ENCODE data around the gene EGR4. TPM values are rescaled to one million over a fixed set of nuclear protein-coding genes. Genes with fewer than 3 reads are reported as not detected.
"Not testable (repeated sequence)": the region's sequence is repeated elsewhere in the genome, so short reads cannot be mapped to it uniquely, and the experiment has no call there.

Gene EGR4
- total RNA-seq, 1 donor, result not detected

GRCh38 chr2:73263540-73264331 lies 29.6 kb downstream of the EGR4 start:
- Histone ChIP-seq H3K36me3 (ENCODE audit: insufficient read depth, low read length) (no peaks in the 10 kb centered on the region), H2AFZ (ENCODE audit: low read length) (no peak overlapping the region), H3K27ac (ENCODE audit: low read depth, low read length) (no peak overlapping the region), H3K4me2 (ENCODE audit: insufficient read depth, low read length) (no peak overlapping the region), H4K20me1 (ENCODE audit: insufficient read depth, low read length) (no peaks in the 10 kb centered on the region), H3K9me3 (ENCODE audit: low read depth, low read length) (no peaks in the 10 kb centered on the region), H3K79me2 (ENCODE audit: insufficient read depth, low read length) (no peaks in the 10 kb centered on the region), H3K4me1 (ENCODE audit: insufficient read depth, low read length) (no peaks in the 10 kb centered on the region), H3K4me3 (ENCODE audit: insufficient read depth, low read length) (no peak overlapping the region), H3K27me3 (ENCODE audit: insufficient read depth, low read length) (peaks cover 19% of the 10 kb centered on the region)
- TF ChIP-seq, protein P1, sequence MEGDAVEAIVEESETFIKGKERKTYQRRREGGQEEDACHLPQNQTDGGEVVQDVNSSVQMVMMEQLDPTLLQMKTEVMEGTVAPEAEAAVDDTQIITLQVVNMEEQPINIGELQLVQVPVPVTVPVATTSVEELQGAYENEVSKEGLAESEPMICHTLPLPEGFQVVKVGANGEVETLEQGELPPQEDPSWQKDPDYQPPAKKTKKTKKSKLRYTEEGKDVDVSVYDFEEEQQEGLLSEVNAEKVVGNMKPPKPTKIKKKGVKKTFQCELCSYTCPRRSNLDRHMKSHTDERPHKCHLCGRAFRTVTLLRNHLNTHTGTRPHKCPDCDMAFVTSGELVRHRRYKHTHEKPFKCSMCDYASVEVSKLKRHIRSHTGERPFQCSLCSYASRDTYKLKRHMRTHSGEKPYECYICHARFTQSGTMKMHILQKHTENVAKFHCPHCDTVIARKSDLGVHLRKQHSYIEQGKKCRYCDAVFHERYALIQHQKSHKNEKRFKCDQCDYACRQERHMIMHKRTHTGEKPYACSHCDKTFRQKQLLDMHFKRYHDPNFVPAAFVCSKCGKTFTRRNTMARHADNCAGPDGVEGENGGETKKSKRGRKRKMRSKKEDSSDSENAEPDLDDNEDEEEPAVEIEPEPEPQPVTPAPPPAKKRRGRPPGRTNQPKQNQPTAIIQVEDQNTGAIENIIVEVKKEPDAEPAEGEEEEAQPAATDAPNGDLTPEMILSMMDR (IDR thresholded peaks at IDR 0.05; ENCODE audit: extremely low read depth, low read depth, low read length), result no peak
- peak; percentile 68 for DNase-seq (ENCODE audit: insufficient read length, low spot score, missing footprints)

DNA sequence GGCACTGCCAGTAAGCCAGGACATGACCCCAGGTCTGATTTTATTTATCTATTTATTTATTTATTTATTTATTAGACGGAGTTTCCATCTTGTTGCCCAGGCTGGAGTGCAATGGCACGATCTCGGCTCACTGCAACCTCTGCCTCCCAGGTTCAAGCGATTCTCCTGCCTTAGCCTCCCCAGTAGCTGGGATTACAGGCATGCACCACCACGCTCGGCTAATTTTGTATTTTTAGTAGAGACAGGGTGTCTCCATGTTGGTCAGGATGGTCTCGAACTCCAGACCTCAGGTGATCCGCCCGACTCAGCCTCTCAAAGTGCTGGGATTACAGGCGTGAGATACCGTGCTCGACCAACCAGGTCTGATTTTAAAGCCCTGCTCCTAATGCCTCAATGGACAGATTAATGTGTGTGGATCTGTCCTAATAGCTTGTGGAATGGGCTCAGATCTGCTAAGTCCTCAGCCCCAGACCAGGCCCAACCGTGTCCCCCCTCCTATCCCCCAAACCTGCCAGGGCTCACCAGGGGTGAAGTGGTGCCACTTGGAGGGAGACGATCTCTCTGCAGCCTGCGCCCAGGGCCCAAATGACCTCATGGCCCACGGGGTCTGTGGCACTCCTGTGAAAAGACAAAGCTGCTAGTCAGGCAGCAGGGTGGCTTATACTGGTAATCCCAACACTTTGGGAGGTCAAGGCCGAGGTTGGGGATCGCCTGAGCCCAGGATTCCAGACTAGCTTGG lies 30.5 kb downstream of the EGR4 start:
- H3K4me3 ChIP-seq (ENCODE audit: insufficient read depth, low read length); H3K36me3 ChIP-seq (ENCODE audit: insufficient read depth, low read length); H4K20me1 ChIP-seq (ENCODE audit: insufficient read depth, low read length); H3K9me3 ChIP-seq (ENCODE audit: low read depth, low read length); H3K27ac ChIP-seq (ENCODE audit: low read depth, low read length); H2AFZ ChIP-seq (ENCODE audit: low read length); H3K79me2 ChIP-seq (ENCODE audit: insufficient read depth, low read length); H3K4me1 ChIP-seq (ENCODE audit: insufficient read depth, low read length); H3K4me2 ChIP-seq (ENCODE audit: insufficient read depth, low read length); H3K27me3 ChIP-seq (ENCODE audit: insufficient read depth, low read length): not testable (repeated sequence)
- peak; percentile 64 for DNase-seq (ENCODE audit: insufficient read length, low spot score, missing footprints)

DNA sequence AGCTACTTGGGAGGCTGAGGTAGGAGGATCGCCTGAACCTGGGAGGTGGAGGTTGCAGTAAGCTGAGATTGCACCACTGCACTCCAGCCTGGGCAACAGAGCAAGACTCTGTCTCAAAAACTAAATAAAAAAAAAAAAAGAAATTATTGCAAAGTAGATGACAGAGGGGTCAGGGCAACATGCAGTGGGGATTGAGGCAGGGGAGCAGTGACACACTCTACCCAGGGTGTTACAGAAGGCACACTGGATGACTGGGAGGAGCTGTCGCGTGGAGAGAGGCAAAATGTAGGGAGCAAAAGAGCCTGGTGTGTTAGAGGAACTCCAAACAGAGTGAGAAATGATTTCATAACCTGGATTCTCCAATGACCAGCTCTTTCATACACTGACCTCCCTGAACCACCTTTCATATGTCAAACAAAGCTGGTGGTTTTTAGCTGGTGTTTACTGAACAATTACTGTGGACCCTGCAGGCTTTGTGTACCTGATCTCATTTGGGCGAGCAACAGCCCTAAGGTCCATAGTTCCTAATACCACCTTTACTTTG lies 31.2 kb downstream of the EGR4 start:
- H3K79me2 ChIP-seq (ENCODE audit: insufficient read depth, low read length), result no peaks in the 10 kb centered on the region

GRCh38 chr2:73260338-73260984 lies 32.9 kb downstream of the EGR4 start:
- peak; percentile 98 for DNase-seq (ENCODE audit: insufficient read length, low spot score, missing footprints)
- no peak overlapping the region for H3K27ac ChIP-seq (ENCODE audit: low read depth, low read length)
- H3K4me1 ChIP-seq (ENCODE audit: insufficient read depth, low read length), result no peaks in the 10 kb centered on the region
- H4K20me1 ChIP-seq (ENCODE audit: insufficient read depth, low read length), result peaks cover 4% of the 10 kb centered on the region
- H3K79me2 ChIP-seq (ENCODE audit: insufficient read depth, low read length), result no peaks in the 10 kb centered on the region
- H3K36me3 ChIP-seq (ENCODE audit: insufficient read depth, low read length), result no peaks in the 10 kb centered on the region
- TF ChIP-seq, protein P1 (IDR thresholded peaks at IDR 0.05; ENCODE audit: extremely low read depth, low read depth, low read length), result peak; percentile 55
- no peaks in the 10 kb centered on the region for H3K27me3 ChIP-seq (ENCODE audit: insufficient read depth, low read length)
- H3K9me3 ChIP-seq (ENCODE audit: low read depth, low read length), result no peaks in the 10 kb centered on the region
- H3K4me2 ChIP-seq (ENCODE audit: insufficient read depth, low read length), result no peak overlapping the region
- no peak overlapping the region for H2AFZ ChIP-seq (ENCODE audit: low read length)
- H3K4me3 ChIP-seq (ENCODE audit: insufficient read depth, low read length), result no peak overlapping the region

More for the DNA sequence above, 31.2 kb downstream of the EGR4 start:
- no peak overlapping the region for H3K4me3 ChIP-seq (ENCODE audit: insufficient read depth, low read length)
- no peak for DNase-seq (ENCODE audit: insufficient read length, low spot score, missing footprints)
- H3K27me3 ChIP-seq (ENCODE audit: insufficient read depth, low read length), result peaks cover 3% of the 10 kb centered on the region
- no peaks in the 10 kb centered on the region for H3K4me1 ChIP-seq (ENCODE audit: insufficient read depth, low read length)
- H3K9me3 ChIP-seq (ENCODE audit: low read depth, low read length), result no peaks in the 10 kb centered on the region
- no peak overlapping the region for H3K27ac ChIP-seq (ENCODE audit: low read depth, low read length)
- H3K4me2 ChIP-seq (ENCODE audit: insufficient read depth, low read length), result no peak overlapping the region
- H4K20me1 ChIP-seq (ENCODE audit: insufficient read depth, low read length), result no peaks in the 10 kb centered on the region
- no peak overlapping the region for H2AFZ ChIP-seq (ENCODE audit: low read length)
- TF ChIP-seq, protein P1 (IDR thresholded peaks at IDR 0.05; ENCODE audit: extremely low read depth, low read depth, low read length), result no peak
- H3K36me3 ChIP-seq (ENCODE audit: insufficient read depth, low read length), result no peaks in the 10 kb centered on the region
